MCF 10A (cell line): ENCODE data around the gene PARD3. TPM values are rescaled to one million over a fixed set of nuclear protein-coding genes. Genes with fewer than 3 reads are reported as not detected.

Source experiments
- BruUV-seq: library from RNA; stranded (reverse); fragments of 400-500 nt; replicated peaks from 2 replicates; lab custom pipeline; 2021; lab: Mats Ljungman, UMichigan
- CTCF ChIA-PET: fragments of 300-600 bp; sonication (Branson Sonifier 250); formaldehyde crosslinking; extraction: SDS; loops from one replicate; lab custom pipeline; 2021; ENCODE audit warnings: antibody characterized with exemption, inconsistent platforms; lab: Yijun Ruan, JAX
- POLR2A ChIA-PET: fragments of 300-600, 350-650 bp; sonication (Branson Sonifier 250); formaldehyde crosslinking; extraction: SDS; loops from one replicate; lab custom pipeline; 2020; ENCODE audit warnings: antibody characterized with exemption, inconsistent platforms; lab: Yijun Ruan, JAX
- DNase-seq: peaks from one replicate; pipeline ENCODE4 v3.0.0-alpha.2; 2018; ENCODE audit not compliant: unreplicated experiment
- H3K27ac Mint-ChIP-seq: one replicate; pipeline ENCODE4 v1.8.0; 2022; ENCODE audit warnings: mild to moderate bottlenecking, low read depth, mixed read lengths; ENCODE audit not compliant: unreplicated experiment
- H3K27me3 Mint-ChIP-seq: one replicate; pipeline ENCODE4 v1.8.0; 2022; ENCODE audit warnings: mixed read lengths; ENCODE audit not compliant: insufficient read depth, unreplicated experiment
- H3K36me3 Mint-ChIP-seq: one replicate; pipeline ENCODE4 v1.8.0; 2022; ENCODE audit warnings: mild to moderate bottlenecking, moderate library complexity, mixed read lengths; ENCODE audit not compliant: insufficient read depth, unreplicated experiment
- H3K4me1 Mint-ChIP-seq: one replicate; pipeline ENCODE4 v1.8.0; 2022; ENCODE audit warnings: mixed read lengths; ENCODE audit not compliant: insufficient read depth, unreplicated experiment
- H3K4me3 Mint-ChIP-seq: one replicate; pipeline ENCODE4 v1.8.0; 2022; ENCODE audit warnings: mild to moderate bottlenecking, moderate library complexity, mixed read lengths; ENCODE audit not compliant: unreplicated experiment
- H3K9me3 Mint-ChIP-seq: one replicate; pipeline ENCODE4 v1.8.0; 2022; ENCODE audit warnings: mixed read lengths; ENCODE audit not compliant: unreplicated experiment
- CTCF ChIP-seq: fragments of 200-600 bp; IDR thresholded peaks from one replicate; pipeline ENCODE4 v1.8.0; 2022; ENCODE audit warnings: antibody characterized with exemption, mild to moderate bottlenecking; ENCODE audit not compliant: unreplicated experiment
- intact Hi-C: fragments of 100-400 bp; cut with micrococcal nuclease; formaldehyde crosslinking; loops from 2 replicates; pipeline ENCODE4 v1.14.1; 2022
- total RNA-seq: library from RNA; stranded (reverse); gene quantifications from 2 replicates; pipeline ENCODE4 v1.2.3, GENCODE V29; 2022

PARD3 gene
- total RNA-seq, 1 experiment from 2014 or later = 70.0 TPM

GRCh38 chr10:34601691-34602090 lies 213.4 kb downstream of the PARD3 start:
- H3K27me3 Mint-ChIP-seq = no peaks in the 10 kb centered on the region
- CTCF ChIA-PET = interaction anchor here (0.6 to 0.7 kb wide), 2 partner anchors 385 to 462 kb away, joined by 4 read pairs; no protein-coding TSS in a partner anchor

GRCh38 chr10:34599026-34599795 lies 215.9 kb downstream of the PARD3 start:
- no TSS peak for BruUV-seq
- intact Hi-C loops = no loop called here
- CTCF ChIA-PET = no interaction called here
- Mint-ChIP-seq H3K36me3 (peaks cover 9% of the 10 kb centered on the region), H3K4me1 (peaks cover 10% of the 10 kb centered on the region), H3K4me3 (no peak overlapping the region), H3K27ac (no peak overlapping the region), H3K27me3 (no peaks in the 10 kb centered on the region), H3K9me3 (no peaks in the 10 kb centered on the region)
- POLR2A ChIA-PET = no interaction called here
- no peak for DNase-seq
- TF ChIP-seq CTCF = no peak

More at GRCh38 chr10:34601691-34602090, 213.4 kb downstream of the PARD3 start:
- DNase-seq = no peak
- H3K4me1 Mint-ChIP-seq = peaks cover 12% of the 10 kb centered on the region
- intact Hi-C loops = no loop called here
- no TSS peak for BruUV-seq
- peaks cover 9% of the 10 kb centered on the region for H3K36me3 Mint-ChIP-seq
- no peak overlapping the region for H3K4me3 Mint-ChIP-seq
- H3K9me3 Mint-ChIP-seq = no peaks in the 10 kb centered on the region
- POLR2A ChIA-PET = no interaction called here
- TF ChIP-seq CTCF = no peak
- no peak overlapping the region for H3K27ac Mint-ChIP-seq

- POLR2A ChIA-PET = no interaction called here
- Mint-ChIP-seq H3K27me3 (no peaks in the 10 kb centered on the region), H3K27ac (no peak overlapping the region), H3K4me1 (peaks cover 13% of the 10 kb centered on the region), H3K9me3 (no peaks in the 10 kb centered on the region), H3K36me3 (peaks cover 9% of the 10 kb centered on the region), H3K4me3 (no peak overlapping the region)
- no peak for DNase-seq
- CTCF ChIA-PET = no interaction called here
- intact Hi-C loops = no loop called here
- no peak for TF ChIP-seq CTCF
- BruUV-seq = no TSS peak
Measured at GRCh38 chr10:34596351-34596750, 218.7 kb downstream of the PARD3 start.

GRCh38 chr10:34593930-34594329 lies 221.2 kb downstream of the PARD3 start:
- CTCF ChIA-PET = interaction anchor here (0.6 to 0.7 kb wide), 2 partner anchors 266 to 397 kb away, joined by 3 read pairs; no protein-coding TSS in a partner anchor
- Mint-ChIP-seq H3K36me3 (peaks cover 5% of the 10 kb centered on the region), H3K27me3 (no peaks in the 10 kb centered on the region), H3K4me1 (peaks cover 9% of the 10 kb centered on the region), H3K27ac (no peak overlapping the region), H3K9me3 (no peaks in the 10 kb centered on the region), H3K4me3 (no peak overlapping the region)
- intact Hi-C loops = no loop called here
- TF ChIP-seq CTCF = no peak
- no TSS peak for BruUV-seq
- POLR2A ChIA-PET = interaction anchor here (0.8 to 1.1 kb wide), 3 partner anchors 10 to 90 kb away, joined by 3 to 5 read pairs (median 4); no protein-coding TSS in a partner anchor
- DNase-seq = no peak
